Measurements from ENCODE around the gene CHRM1. TPM values are rescaled to one million over a fixed set of nuclear protein-coding genes. Genes with fewer than 3 reads are reported as not detected.

Gene CHRM1
- polyA plus RNA-seq, 2 of the 4 experiments (the other 2 are of a cell fraction), result not detected

- ChIA-PET POLR2A (no interaction called here), CTCF (interaction anchor here (0.9 to 21.0 kb wide), 6 partner anchors 8 to 115 kb away, joined by 3 to 461 read pairs (median 6); partner anchors contain the start of gene CHRM1)
- Histone ChIP-seq H3K4me3 (no peak overlapping the region), H3K4me2 (no peak overlapping the region), H3K4me1 (no peaks in the 10 kb centered on the region), H3K27ac (no peak overlapping the region), H3K9me3 (no peaks in the 10 kb centered on the region)
- ATAC-seq (no peak), FAIRE-seq (no peak), DNase-seq (ENCODE audit: low read depth in 1 of 2, low spot score in 1 of 2) (no peak)
- WGBS (ENCODE audit: missing lambda C conversion rate), result 70% methylated on average over 14 of the region's 14 CpGs
- TF ChIP-seq RARB (CRISPR knock-in tag; IDR thresholded peaks at IDR 0.05), result no peak
- no peak for TF ChIP-seq RAD21 (conservative IDR thresholded peaks at IDR 0.05 in 1 of 2, IDR thresholded peaks at IDR 0.05 in 1 of 2)
- no peak for TF ChIP-seq HES2 (IDR thresholded peaks at IDR 0.05)
- no peak for TF ChIP-seq CHD2 (IDR thresholded peaks at IDR 0.05; ENCODE audit: low read length, partially characterized antibody)
- no peak for TF ChIP-seq NPAS2 (CRISPR knock-in tag; IDR thresholded peaks at IDR 0.05; ENCODE audit: borderline replicate concordance)
- TF ChIP-seq ZFP36 (IDR thresholded peaks at IDR 0.05; ENCODE audit: borderline replicate concordance, partially characterized antibody), result no peak
- no peak for TF ChIP-seq TP53 (CRISPR knock-in tag; IDR thresholded peaks at IDR 0.05)
- no peak for TF ChIP-seq SMC3 (IDR thresholded peaks at IDR 0.05)
- no peak for TF ChIP-seq NFE2L2 (conservative IDR thresholded peaks at IDR 0.05; ENCODE audit: low read length)
- no peak for TF ChIP-seq ESRRA (IDR thresholded peaks at IDR 0.05; ENCODE audit: borderline replicate concordance, low read length)
- TF ChIP-seq GATA3 (IDR thresholded peaks at IDR 0.05; ENCODE audit: borderline replicate concordance), result no peak
- no peak for TF ChIP-seq HDAC2 (IDR thresholded peaks at IDR 0.05)
- TF ChIP-seq JUN (IDR thresholded peaks at IDR 0.05), result no peak
- no peak for TF ChIP-seq CEBPB (IDR thresholded peaks at IDR 0.05)
- TF ChIP-seq, protein P1, sequence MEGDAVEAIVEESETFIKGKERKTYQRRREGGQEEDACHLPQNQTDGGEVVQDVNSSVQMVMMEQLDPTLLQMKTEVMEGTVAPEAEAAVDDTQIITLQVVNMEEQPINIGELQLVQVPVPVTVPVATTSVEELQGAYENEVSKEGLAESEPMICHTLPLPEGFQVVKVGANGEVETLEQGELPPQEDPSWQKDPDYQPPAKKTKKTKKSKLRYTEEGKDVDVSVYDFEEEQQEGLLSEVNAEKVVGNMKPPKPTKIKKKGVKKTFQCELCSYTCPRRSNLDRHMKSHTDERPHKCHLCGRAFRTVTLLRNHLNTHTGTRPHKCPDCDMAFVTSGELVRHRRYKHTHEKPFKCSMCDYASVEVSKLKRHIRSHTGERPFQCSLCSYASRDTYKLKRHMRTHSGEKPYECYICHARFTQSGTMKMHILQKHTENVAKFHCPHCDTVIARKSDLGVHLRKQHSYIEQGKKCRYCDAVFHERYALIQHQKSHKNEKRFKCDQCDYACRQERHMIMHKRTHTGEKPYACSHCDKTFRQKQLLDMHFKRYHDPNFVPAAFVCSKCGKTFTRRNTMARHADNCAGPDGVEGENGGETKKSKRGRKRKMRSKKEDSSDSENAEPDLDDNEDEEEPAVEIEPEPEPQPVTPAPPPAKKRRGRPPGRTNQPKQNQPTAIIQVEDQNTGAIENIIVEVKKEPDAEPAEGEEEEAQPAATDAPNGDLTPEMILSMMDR (IDR thresholded peaks at IDR 0.05), result no peak
- TF ChIP-seq BCL3 (IDR thresholded peaks at IDR 0.05), result no peak
- TF ChIP-seq, protein P2, sequence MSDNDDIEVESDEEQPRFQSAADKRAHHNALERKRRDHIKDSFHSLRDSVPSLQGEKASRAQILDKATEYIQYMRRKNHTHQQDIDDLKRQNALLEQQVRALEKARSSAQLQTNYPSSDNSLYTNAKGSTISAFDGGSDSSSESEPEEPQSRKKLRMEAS (IDR thresholded peaks at IDR 0.05), result no peak
- no peak for TF ChIP-seq CBX8 (IDR thresholded peaks at IDR 0.05)
- no peak for TF ChIP-seq MYC (IDR thresholded peaks at IDR 0.05; ENCODE audit: borderline replicate concordance, low read length)
- TF ChIP-seq TFCP2L1 (CRISPR knock-in tag; IDR thresholded peaks at IDR 0.05), result no peak
These were observed 9.7 kb downstream of the CHRM1 start for GRCh38 chr11:62911137-62912130.

GRCh38 chr11:62910141-62910882 is 10.9 kb downstream of the CHRM1 start:
- H3K4me2 ChIP-seq, result no peak overlapping the region
- FAIRE-seq, result no peak
- CTCF ChIA-PET, result interaction anchor here (0.8 to 21.0 kb wide), 9 partner anchors 9 to 125 kb away, joined by 3 to 461 read pairs (median 3); partner anchors contain the start of gene CHRM1
- no peak for DNase-seq (ENCODE audit: low read depth in 1 of 2, low spot score in 1 of 2)
- no peak overlapping the region for H3K27ac ChIP-seq
- 73% methylated on average over 19 of the region's 27 CpGs for WGBS (ENCODE audit: missing lambda C conversion rate)
- POLR2A ChIA-PET, result no interaction called here
- ATAC-seq, result no peak
- no peak overlapping the region for H3K4me3 ChIP-seq
- H3K9me3 ChIP-seq, result no peaks in the 10 kb centered on the region
- 0 out of 3 replicates have a peak, but pooled peaks cover 3% of the 10 kb centered on the region for H3K4me1 ChIP-seq
- TF ChIP-seq BCL3 (IDR thresholded peaks at IDR 0.05) (no peak), JUNB (IDR thresholded peaks at IDR 0.05) (no peak), E2F6 (IDR thresholded peaks at IDR 0.05; ENCODE audit: borderline replicate concordance, low read depth) (no peak), FOSL2 (IDR thresholded peaks at IDR 0.05) (no peak), FOSL2 (CRISPR knock-in tag; IDR thresholded peaks at IDR 0.05) (no peak), KDM1A (IDR thresholded peaks at IDR 0.05; ENCODE audit: low read depth) (no peak), RAD21 (conservative IDR thresholded peaks at IDR 0.05 in 1 of 2, IDR thresholded peaks at IDR 0.05 in 1 of 2) (no peak), HEYL (CRISPR knock-in tag; IDR thresholded peaks at IDR 0.05) (no peak), EHMT2 (IDR thresholded peaks at IDR 0.05; ENCODE audit: low read depth) (no peak), CBX8 (IDR thresholded peaks at IDR 0.05) (no peak), POLR2AphosphoS2 (conservative IDR thresholded peaks at IDR 0.05; ENCODE audit: low read length) (no peak)
- TF ChIP-seq, protein P3, sequence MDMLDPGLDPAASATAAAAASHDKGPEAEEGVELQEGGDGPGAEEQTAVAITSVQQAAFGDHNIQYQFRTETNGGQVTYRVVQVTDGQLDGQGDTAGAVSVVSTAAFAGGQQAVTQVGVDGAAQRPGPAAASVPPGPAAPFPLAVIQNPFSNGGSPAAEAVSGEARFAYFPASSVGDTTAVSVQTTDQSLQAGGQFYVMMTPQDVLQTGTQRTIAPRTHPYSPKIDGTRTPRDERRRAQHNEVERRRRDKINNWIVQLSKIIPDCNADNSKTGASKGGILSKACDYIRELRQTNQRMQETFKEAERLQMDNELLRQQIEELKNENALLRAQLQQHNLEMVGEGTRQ (IDR thresholded peaks at IDR 0.05), result no peak
- TF ChIP-seq, protein P2 (IDR thresholded peaks at IDR 0.05), result no peak
